GM23338 (cell line): ENCODE data around the gene OBSCN. TPM values are rescaled to one million over a fixed set of nuclear protein-coding genes. Genes with fewer than 3 reads are reported as not detected.

Experiments used
- ATAC-seq: fragments of 200-7000 bp; cut with Tn5 transposase; 3 replicates; pipeline ENCODE4 v1.9.1; 2020
- DNase-seq: peaks from one replicate; pipeline ENCODE4 v3.0.0-alpha.2; 2015; ENCODE audit warnings: low spot score
- H2AFZ ChIP-seq: fragments of 200-600 bp; sonication (generic); 2 replicates; pipeline ENCODE4 v1.8.0; 2016; ENCODE audit warnings: antibody characterized with exemption, mild to moderate bottlenecking, moderate library complexity
- H3F3A ChIP-seq: fragments of 200-600 bp; sonication (generic); replicated peaks from 2 replicates; pipeline ENCODE4 v1.8.0; 2017; ENCODE audit warnings: antibody characterized with exemption, mixed run types, low read depth
- H3K27ac ChIP-seq: fragments of 200-600 bp; sonication (generic); 2 replicates; pipeline ENCODE4 v1.6.1; 2016; ENCODE audit warnings: low read depth
- H3K27me3 ChIP-seq: fragments of 200-600 bp; sonication (generic); 2 replicates; pipeline ENCODE4 v1.8.0; 2016; ENCODE audit warnings: mild to moderate bottlenecking, mixed run types, moderate library complexity; ENCODE audit not compliant: insufficient read depth
- H3K36me3 ChIP-seq: fragments of 200-600 bp; sonication (generic); 2 replicates; pipeline ENCODE4 v1.8.0; 2016; ENCODE audit warnings: mild to moderate bottlenecking; ENCODE audit not compliant: insufficient read depth
- H3K4me1 ChIP-seq: fragments of 200-600 bp; sonication (generic); 2 replicates; pipeline ENCODE4 v1.8.0; 2016; ENCODE audit warnings: mild to moderate bottlenecking, moderate library complexity; ENCODE audit not compliant: insufficient read depth
- H3K4me2 ChIP-seq: fragments of 200-600 bp; sonication (generic); 2 replicates; pipeline ENCODE4 v1.7.1; 2017; ENCODE audit warnings: mixed run types
- H3K4me3 ChIP-seq: fragments of 200-600 bp; sonication (generic); 2 replicates; pipeline ENCODE4 v1.6.1; 2016; ENCODE audit warnings: mixed run types
- H3K79me2 ChIP-seq: fragments of 200-600 bp; sonication (generic); replicated peaks from 2 replicates; pipeline ENCODE4 v1.8.0; 2017; ENCODE audit warnings: mild to moderate bottlenecking; ENCODE audit not compliant: insufficient read depth
- H3K9me2 ChIP-seq: fragments of 200-600 bp; sonication (generic); 2 replicates; pipeline ENCODE4 v1.8.0; 2017; ENCODE audit not compliant: insufficient read depth
- H4K20me1 ChIP-seq: fragments of 200-600 bp; sonication (generic); replicated peaks from 2 replicates; pipeline ENCODE4 v1.8.0; 2017; ENCODE audit warnings: mild to moderate bottlenecking; ENCODE audit not compliant: insufficient read depth
- H3K27ac Mint-ChIP-seq: 2 replicates; pipeline ENCODE4 v1.8.0; 2020; ENCODE audit warnings: inconsistent platforms, mild to moderate bottlenecking, moderate library complexity, mixed read lengths
- H3K27me3 Mint-ChIP-seq: 3 replicates; pipeline ENCODE4 v1.8.0; 2022; ENCODE audit warnings: low read depth, mild to moderate bottlenecking, moderate library complexity, mixed read lengths, inconsistent platforms; ENCODE audit not compliant: insufficient read depth, poor library complexity
- H3K36me3 Mint-ChIP-seq: 3 replicates; pipeline ENCODE4 v1.8.0; 2021; ENCODE audit warnings: low read depth, mild to moderate bottlenecking, inconsistent platforms, moderate library complexity, mixed read lengths
- H3K4me1 Mint-ChIP-seq: 3 replicates; pipeline ENCODE4 v1.8.0; 2020; ENCODE audit warnings: mild to moderate bottlenecking, inconsistent platforms, mixed read lengths
- H3K4me3 Mint-ChIP-seq: 3 replicates; pipeline ENCODE4 v1.8.0; 2021; ENCODE audit warnings: moderate library complexity, mild to moderate bottlenecking, inconsistent platforms, mixed read lengths
- H3K9me3 Mint-ChIP-seq: 3 replicates; pipeline ENCODE4 v1.8.0; 2020; ENCODE audit warnings: moderate library complexity, mild to moderate bottlenecking, inconsistent platforms, mixed read lengths
- CREB1 ChIP-seq: fragments of 250-450 bp; sonication (Bioruptor Pico); IDR thresholded peaks from 2 replicates; pipeline ENCODE4 v1.5.0; 2020; ENCODE audit warnings: low read depth, mild to moderate bottlenecking, moderate library complexity
- CTCF ChIP-seq, 2 experiments: fragments of 200-600 bp in 1 of 2; sonication (generic) in 1 of 2; conservative IDR thresholded peaks; 2 replicates each; pipeline versions ENCODE4 v1.5.1 to v1.6.1; 2016 to 2017; ENCODE audit warnings: antibody characterized with exemption in 2 of 2, low read depth in 2 of 2, mild to moderate bottlenecking in 2 of 2, moderate library complexity in 1 of 2
- JUNB ChIP-seq: IDR thresholded peaks from one replicate; pipeline ENCODE4 v1.6.1; 2016; ENCODE audit warnings: antibody characterized with exemption; ENCODE audit not compliant: unreplicated experiment
- NANOG ChIP-seq: IDR thresholded peaks from 2 replicates; pipeline ENCODE4 v1.6.1; 2016; ENCODE audit warnings: antibody characterized with exemption, borderline replicate concordance
- REST ChIP-seq: IDR thresholded peaks from one replicate; pipeline ENCODE4 v1.6.1; 2018; ENCODE audit warnings: antibody characterized with exemption; ENCODE audit not compliant: unreplicated experiment
- ZNF462 ChIP-seq: fragments of 250-450 bp; sonication (Bioruptor Pico); IDR thresholded peaks from 2 replicates; pipeline ENCODE4 v1.5.0; 2020; ENCODE audit warnings: mild to moderate bottlenecking, moderate library complexity
- polyA plus RNA-seq: library from polyadenylated mRNA; unstranded; fragments of >200 nt; fragmentation: Nextera tagmentation; extraction: Ambion mirVana; gene quantifications from 2 replicates; pipeline ENCODE4 v1.2.1, GENCODE V29; 2016
- total RNA-seq: library from RNA; depleted of rRNA; stranded (reverse); fragments of >200 nt; shearing (Covaris generic); gene quantifications from 2 replicates; pipeline ENCODE4 v1.2.3, GENCODE V29; 2014

Gene OBSCN
- total and polyA plus RNA-seq, 2 experiments from 2014 or later, result 8.4 to 38.5 TPM

GRCh38 chr1:228320394-228320793, 112.5 kb downstream of the OBSCN start:
- TF ChIP-seq NANOG (no peak), ZNF462 (CRISPR knock-in tag) (no peak), JUNB (no peak), CREB1 (CRISPR knock-in tag) (no peak)
- Mint-ChIP-seq H3K27me3 (no peaks in the 10 kb centered on the region), H3K27ac (no peak overlapping the region), H3K36me3 (peaks cover 16% of the 10 kb centered on the region; the same call in 2 of the 3 replicates), H3K4me3 (no peak overlapping the region), H3K9me3 (no peaks in the 10 kb centered on the region), H3K4me1 (no peaks in the 10 kb centered on the region; the same call in 2 of the 3 replicates)
- Histone ChIP-seq H3K79me2 (no peaks in the 10 kb centered on the region), H3F3A (no peaks in the 10 kb centered on the region), H2AFZ (no peak overlapping the region), H3K4me1 (no peaks in the 10 kb centered on the region), H3K4me3 (no peak overlapping the region), H3K9me2 (peaks cover 15% of the 10 kb centered on the region), H3K27ac (no peak overlapping the region), H3K4me2 (no peak overlapping the region), H3K36me3 (no peaks in the 10 kb centered on the region; the same call in 1 of the 2 replicates), H4K20me1 (no peaks in the 10 kb centered on the region), H3K27me3 (no peaks in the 10 kb centered on the region)
- DNase-seq, result no peak
- ATAC-seq, result no peak

DNA sequence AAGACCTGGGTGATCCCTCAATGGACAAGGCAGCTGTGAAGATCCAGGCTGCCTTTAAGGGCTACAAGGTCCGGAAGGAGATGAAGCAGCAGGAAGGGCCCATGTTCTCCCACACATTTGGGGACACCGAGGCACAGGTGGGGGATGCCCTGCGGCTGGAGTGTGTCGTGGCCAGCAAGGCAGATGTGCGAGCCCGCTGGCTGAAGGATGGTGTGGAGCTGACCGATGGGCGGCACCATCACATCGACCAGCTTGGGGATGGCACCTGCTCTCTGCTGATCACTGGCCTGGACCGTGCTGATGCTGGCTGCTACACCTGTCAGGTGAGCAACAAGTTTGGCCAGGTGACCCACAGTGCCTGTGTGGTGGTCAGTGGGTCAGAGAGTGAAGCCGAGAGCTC, 113.6 kb downstream of the OBSCN start:
- Histone ChIP-seq H3K4me2 (no peak overlapping the region), H2AFZ (no peak overlapping the region), H3K36me3 (no peaks in the 10 kb centered on the region; the same call in 1 of the 2 replicates), H3F3A (no peaks in the 10 kb centered on the region), H3K4me1 (no peaks in the 10 kb centered on the region), H4K20me1 (no peaks in the 10 kb centered on the region), H3K27ac (no peak overlapping the region), H3K27me3 (no peaks in the 10 kb centered on the region), H3K9me2 (peaks cover 15% of the 10 kb centered on the region), H3K4me3 (no peak overlapping the region), H3K79me2 (no peaks in the 10 kb centered on the region)
- Mint-ChIP-seq H3K4me1 (peaks cover 8% of the 10 kb centered on the region), H3K4me3 (no peak overlapping the region), H3K27ac (no peak overlapping the region), H3K36me3 (peaks cover 18% of the 10 kb centered on the region; the same call in 2 of the 3 replicates), H3K9me3 (no peaks in the 10 kb centered on the region), H3K27me3 (no peaks in the 10 kb centered on the region)
- DNase-seq (no peak), ATAC-seq (no peak)
- TF ChIP-seq NANOG (no peak), CTCF (conservative IDR thresholded peaks at IDR 0.05; ENCODE audit: low read depth in 2 of 2) (no peak), REST (no peak)
